Endothelial cell of umbilical vein (primary cell): ENCODE measurements around the gene SLC30A2.

Experiments used
- CTCF ChIP-seq, 2 donors: IDR thresholded peaks; 1 replicate in 1 of 2; 2 replicates in 1 of 2; pipeline ENCODE4 v1.5.1; 2011; ENCODE audit warnings: low read length in 2 of 2, mild to moderate bottlenecking in 2 of 2, moderate library complexity in 2 of 2, control low read depth in 1 of 2, inconsistent platforms in 1 of 2, low read depth in 1 of 2; ENCODE audit not compliant: insufficient read depth in 1 of 2; ENCODE audit errors: extremely low read depth in 1 of 2
- EZH2 ChIP-seq: IDR thresholded peaks from 2 replicates; pipeline ENCODE4 v1.6.1; 2012; ENCODE audit warnings: borderline replicate concordance, low read depth, mild to moderate bottlenecking, moderate library complexity, low read length, inconsistent platforms; ENCODE audit not compliant: severe bottlenecking
- FOS ChIP-seq: IDR thresholded peaks from 2 replicates; pipeline ENCODE4 v1.6.1; 2011; ENCODE audit warnings: mild to moderate bottlenecking, low read length, moderate library complexity, borderline replicate concordance; ENCODE audit not compliant: insufficient read depth
- GATA2 ChIP-seq: IDR thresholded peaks from 2 replicates; pipeline ENCODE4 v1.7.0; 2011; ENCODE audit warnings: low read depth, mild to moderate bottlenecking, moderate library complexity, mixed read lengths, low read length; ENCODE audit not compliant: insufficient read length, insufficient read depth
- JUN ChIP-seq: IDR thresholded peaks from 2 replicates; pipeline ENCODE4 v1.6.1; 2011; ENCODE audit warnings: borderline replicate concordance, low read depth; ENCODE audit not compliant: insufficient read length, insufficient read depth
- MAX ChIP-seq: IDR thresholded peaks from 2 replicates; pipeline ENCODE4 v1.6.1; 2011; ENCODE audit not compliant: insufficient read depth, insufficient read length
- MYC ChIP-seq: IDR thresholded peaks from one replicate; pipeline ENCODE4 v1.6.1; 2011; ENCODE audit warnings: mild to moderate bottlenecking, low read depth, low read length
- POLR2A ChIP-seq: IDR thresholded peaks from 2 replicates; pipeline ENCODE4 v1.6.1; 2012; ENCODE audit warnings: low read depth, mild to moderate bottlenecking, control low read depth, low read length
- POLR2AphosphoS5 ChIP-seq: IDR thresholded peaks from 2 replicates; pipeline ENCODE4 v1.6.1; 2012; ENCODE audit warnings: low read depth, mild to moderate bottlenecking, control low read depth, low read length, moderate library complexity; ENCODE audit not compliant: insufficient read depth

GRCh38 chr1:26083208-26083607 is 37.3 kb upstream of the SLC30A2 start:
- TF ChIP-seq GATA2 (no peak), CTCF (IDR thresholded peaks at IDR 0.05; ENCODE audit: extremely low read depth in 1 of 2, insufficient read depth in 1 of 2, low read depth in 1 of 2, low read length in 2 of 2) (no peak), EZH2 (no peak), POLR2AphosphoS5 (no peak), JUN (no peak), POLR2A (no peak), FOS (no peak), MAX (no peak), MYC (no peak)
